Duodenal mucosa (tissue), 2 donors: Measurements from ENCODE around the gene CYP3A5.
"Not testable (repeated sequence)": the region's sequence is repeated elsewhere in the genome, so short reads cannot be mapped to it uniquely, and the experiment has no call there.

Source experiments
- H3K27ac ChIP-seq: one replicate; pipeline ENCODE4 v1.7.0; 2013; ENCODE audit warnings: low read depth, low read length
- H3K27me3 ChIP-seq, 2 donors: one replicate each; pipeline ENCODE4 v1.7.0; 2013; ENCODE audit warnings: low read length in 2 of 2, control low read depth in 1 of 2; ENCODE audit not compliant: insufficient read depth in 2 of 2, control insufficient read depth in 1 of 2
- H3K36me3 ChIP-seq, 2 donors: one replicate each; pipeline ENCODE4 v1.7.0; 2013; ENCODE audit warnings: low read length in 2 of 2, control low read depth in 1 of 2; ENCODE audit not compliant: insufficient read depth in 2 of 2, control insufficient read depth in 1 of 2
- H3K4me1 ChIP-seq, 2 donors: one replicate each; pipeline ENCODE4 v1.7.0; 2013; ENCODE audit warnings: low read length in 2 of 2, control low read depth in 1 of 2; ENCODE audit not compliant: insufficient read depth in 2 of 2, control insufficient read depth in 1 of 2
- H3K4me3 ChIP-seq, 2 donors: one replicate each; pipeline ENCODE4 v1.7.0; 2013; ENCODE audit warnings: low read length in 2 of 2, low read depth in 1 of 2
- H3K9ac ChIP-seq, 2 donors: one replicate each; pipeline ENCODE4 v1.7.0; 2013; ENCODE audit warnings: low read length in 2 of 2, low read depth in 1 of 2
- H3K9me3 ChIP-seq, 2 donors: one replicate each; pipeline ENCODE4 v1.7.0; 2013; ENCODE audit warnings: low read length in 2 of 2, control low read depth in 1 of 2; ENCODE audit not compliant: control insufficient read depth in 1 of 2

The CYP3A5 gene

DNA sequence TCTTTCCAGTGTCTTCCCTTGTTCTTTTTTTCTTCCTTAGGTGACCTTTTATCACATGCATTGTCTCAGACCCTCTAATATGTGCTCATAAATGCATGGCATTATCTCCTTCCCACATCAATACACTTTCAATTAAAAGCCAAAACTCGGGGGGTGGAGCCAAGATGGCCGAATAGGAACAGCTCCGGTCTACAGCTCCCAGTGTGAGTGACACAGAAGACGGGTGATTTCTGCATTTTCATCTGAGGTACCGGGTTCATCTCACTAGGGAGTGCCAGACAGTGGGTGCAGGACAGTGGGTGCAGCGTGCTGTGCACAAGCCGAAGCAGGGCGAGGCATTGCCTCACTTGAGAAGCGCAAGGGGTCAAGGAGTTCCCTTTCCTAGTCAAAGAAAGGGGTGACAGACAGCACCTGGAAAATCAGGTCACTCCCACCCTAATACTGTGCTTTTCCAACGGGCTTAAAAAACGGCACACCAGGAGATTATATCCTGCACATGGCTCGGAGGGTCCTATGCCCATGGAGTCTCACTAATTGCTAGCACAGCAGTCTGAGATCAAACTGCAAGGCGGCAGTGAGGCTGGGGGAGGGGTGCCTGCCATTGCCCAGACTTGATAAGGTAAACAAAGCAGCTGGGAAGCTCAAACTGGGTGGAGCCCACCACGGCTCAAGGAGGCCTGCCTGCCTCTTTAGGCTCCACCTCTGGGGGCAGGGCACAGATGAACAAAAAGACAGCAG, 6.2 kb upstream of the CYP3A5 start:
- not testable (repeated sequence) for H3K9ac ChIP-seq, H3K4me3 ChIP-seq, H3K9me3 ChIP-seq, H3K27me3 ChIP-seq, H3K36me3 ChIP-seq, H3K4me1 ChIP-seq, H3K27ac ChIP-seq

DNA sequence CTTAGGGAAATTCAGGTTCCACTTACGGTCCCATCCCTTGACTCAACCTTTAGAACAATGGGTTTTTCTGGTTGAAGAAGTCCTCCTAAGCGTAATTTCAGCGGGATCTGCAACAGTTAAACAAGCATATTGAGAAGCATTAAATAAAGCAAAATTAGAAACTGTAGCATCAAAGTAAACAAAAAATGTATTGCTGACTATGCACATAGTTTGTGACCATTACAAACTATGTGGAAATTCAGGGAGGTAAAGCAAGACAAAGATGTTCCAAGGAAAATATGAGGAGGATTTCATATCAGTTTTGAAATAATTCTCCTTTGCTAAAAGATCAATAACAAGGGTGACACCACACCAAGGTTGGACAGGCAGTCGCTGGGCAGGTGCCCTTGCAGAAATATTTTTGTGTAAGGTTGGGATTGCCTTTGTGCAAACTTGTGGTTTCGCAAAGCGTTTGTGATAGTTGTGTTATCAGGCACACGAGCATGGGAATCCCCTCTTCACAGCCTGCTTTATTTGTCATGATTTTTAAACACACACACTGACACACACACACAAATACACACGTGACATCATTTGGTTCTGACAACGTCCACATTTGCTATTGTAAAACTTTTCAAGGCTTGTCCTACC, 5.4 kb upstream of the CYP3A5 start:
- peaks cover 0 to 3% of the 10 kb centered on the region in 2 donors for H3K4me1 ChIP-seq
- no peaks in the 10 kb centered on the region for H3K9me3 ChIP-seq
- no peak overlapping the region for H3K4me3 ChIP-seq
- no peaks in the 10 kb centered on the region for H3K27me3 ChIP-seq
- no peak overlapping the region for H3K9ac ChIP-seq
- H3K27ac ChIP-seq: no peak overlapping the region
- H3K36me3 ChIP-seq: no peaks in the 10 kb centered on the region

DNA sequence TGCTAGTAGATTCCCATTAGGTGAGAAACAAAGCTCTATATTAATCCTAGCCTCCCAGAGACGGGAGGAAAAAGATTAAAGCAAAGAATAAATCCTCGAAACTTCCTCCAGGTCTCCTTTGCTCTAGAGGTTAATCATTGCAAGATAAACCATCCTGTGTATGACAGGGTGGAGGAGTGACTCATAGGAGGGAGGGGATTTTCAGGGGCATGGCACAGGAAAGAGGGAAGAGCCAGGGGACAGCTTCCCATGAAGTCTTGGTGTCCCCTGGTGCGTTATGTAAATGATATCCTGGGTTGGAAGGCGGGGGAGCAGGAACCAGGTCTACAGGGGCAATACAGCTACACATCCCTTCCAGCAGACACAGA, 780 bp downstream of the CYP3A5 start:
- Histone ChIP-seq H3K27me3 (no peaks in the 10 kb centered on the region), H3K36me3 (peaks cover 26 to 27% of the 10 kb centered on the region in 2 donors), H3K9ac (peak overlapping the region; percentile 54 to 74), H3K9me3 (no peaks in the 10 kb centered on the region), H3K27ac (peak overlapping the region; percentile 51), H3K4me1 (peaks cover 7 to 15% of the 10 kb centered on the region in 2 donors), H3K4me3 (peak overlapping the region; percentile 60 to 70)

DNA sequence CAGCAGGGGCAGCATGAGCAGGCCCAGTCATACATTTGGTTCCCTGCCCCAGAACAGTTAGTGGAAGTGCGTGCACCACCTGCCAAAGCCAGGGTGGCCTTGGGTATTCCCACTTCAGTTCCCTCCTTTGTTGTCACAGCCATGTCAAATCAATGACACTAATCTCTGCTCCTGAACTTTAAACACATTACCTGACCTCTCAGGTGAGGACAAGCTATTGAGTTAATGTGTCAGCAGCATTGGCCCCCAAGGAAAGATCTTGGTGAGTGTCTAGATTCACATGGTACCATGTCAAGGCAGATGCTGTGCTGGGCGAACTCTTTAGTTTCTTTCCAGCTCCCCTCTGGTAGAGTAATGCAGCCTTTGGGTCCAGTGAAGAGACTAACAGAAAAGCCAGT, 2.1 kb downstream of the CYP3A5 start:
- Histone ChIP-seq H3K9me3 (no peaks in the 10 kb centered on the region), H3K27me3 (no peaks in the 10 kb centered on the region), H3K4me1 (peaks cover 14 to 20% of the 10 kb centered on the region in 2 donors), H3K27ac (peak overlapping the region; percentile 35), H3K4me3 (peak overlapping the region; percentile 60 to 70), H3K36me3 (peaks cover 26 to 41% of the 10 kb centered on the region in 2 donors), H3K9ac (peak overlapping the region; percentile 54 to 74)

DNA sequence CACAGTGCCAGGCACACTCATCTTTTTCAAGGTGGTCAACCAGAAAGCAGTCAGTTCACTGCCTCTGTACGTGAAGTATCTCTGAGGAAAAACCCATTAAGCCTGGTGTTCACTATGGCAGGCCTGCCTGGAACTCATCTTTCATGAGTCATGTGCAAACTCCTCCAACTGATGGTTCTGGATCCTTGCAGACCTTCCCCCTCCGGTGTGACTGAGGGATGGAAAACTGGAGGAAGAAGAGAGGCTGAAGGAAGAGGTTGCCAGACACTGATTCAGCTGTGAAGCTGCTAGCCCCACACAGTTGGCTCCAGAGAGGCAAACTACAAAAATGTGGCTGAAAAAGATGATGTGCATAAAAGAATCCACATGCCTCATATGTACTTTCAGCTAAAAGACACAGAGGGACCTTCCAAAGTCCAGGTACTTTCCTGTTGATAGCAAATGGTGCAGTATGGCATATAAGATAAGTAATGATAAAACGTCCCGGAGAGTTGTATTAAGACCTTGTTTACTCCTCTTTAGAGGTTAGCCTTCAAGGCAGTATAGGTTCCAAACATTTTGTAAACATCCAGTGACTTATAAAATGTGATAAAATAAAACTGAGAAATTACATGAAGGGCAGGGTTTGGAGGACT, 2.7 kb downstream of the CYP3A5 start:
- H3K27me3 ChIP-seq: no peaks in the 10 kb centered on the region
- peak overlapping the region; percentile 35 for H3K27ac ChIP-seq
- H3K9me3 ChIP-seq: no peaks in the 10 kb centered on the region
- H3K9ac ChIP-seq: peak overlapping the region in 1 of 2 donors; percentile 74
- H3K36me3 ChIP-seq: peaks cover 26 to 46% of the 10 kb centered on the region in 2 donors
- peak overlapping the region; percentile 60 to 70 for H3K4me3 ChIP-seq
- peaks cover 17 to 22% of the 10 kb centered on the region in 2 donors for H3K4me1 ChIP-seq

DNA sequence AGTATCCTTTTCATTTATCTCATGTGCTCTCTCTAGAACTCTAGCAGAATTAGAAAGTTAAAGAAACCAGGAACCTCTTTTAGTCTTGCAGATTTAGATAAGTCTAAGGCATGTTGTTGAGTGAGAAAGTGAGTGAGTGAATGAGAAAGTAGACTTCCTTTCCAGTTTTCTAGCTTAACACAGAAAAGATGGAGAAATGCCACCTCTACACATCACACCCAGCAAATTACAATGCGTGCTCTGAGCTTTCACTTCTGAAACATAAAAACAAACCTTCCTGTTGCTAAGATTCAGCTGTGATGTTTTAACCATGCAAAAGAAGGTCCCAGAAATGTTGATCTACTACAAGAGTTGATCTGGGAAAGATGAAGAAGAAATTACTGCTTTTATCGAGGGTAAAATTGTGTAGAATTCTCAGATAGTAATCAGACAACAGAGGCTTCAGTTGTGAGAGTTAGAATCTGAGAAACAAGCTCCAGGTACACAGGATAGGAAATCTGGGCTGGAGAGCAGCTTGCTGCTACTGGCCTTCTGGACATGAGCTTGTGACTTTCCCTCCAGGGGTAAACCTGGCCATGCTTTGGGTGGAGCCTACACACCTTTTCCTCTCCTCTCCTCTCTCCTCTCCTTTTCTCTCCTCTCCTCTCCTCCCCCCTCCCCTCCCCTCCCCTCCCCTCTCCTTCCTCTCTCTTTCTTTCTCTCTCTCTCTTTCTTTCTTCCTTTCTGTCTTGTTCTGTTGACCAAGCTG, 4.6 kb downstream of the CYP3A5 start:
- peak overlapping the region; percentile 3 to 60 for H3K4me3 ChIP-seq
- H3K9me3 ChIP-seq: no peaks in the 10 kb centered on the region
- H3K27ac ChIP-seq: no peak overlapping the region
- peaks cover 17 to 18% of the 10 kb centered on the region in 2 donors for H3K4me1 ChIP-seq
- H3K9ac ChIP-seq: no peak overlapping the region
- H3K36me3 ChIP-seq: peaks cover 34 to 58% of the 10 kb centered on the region in 2 donors
- H3K27me3 ChIP-seq: no peaks in the 10 kb centered on the region

DNA sequence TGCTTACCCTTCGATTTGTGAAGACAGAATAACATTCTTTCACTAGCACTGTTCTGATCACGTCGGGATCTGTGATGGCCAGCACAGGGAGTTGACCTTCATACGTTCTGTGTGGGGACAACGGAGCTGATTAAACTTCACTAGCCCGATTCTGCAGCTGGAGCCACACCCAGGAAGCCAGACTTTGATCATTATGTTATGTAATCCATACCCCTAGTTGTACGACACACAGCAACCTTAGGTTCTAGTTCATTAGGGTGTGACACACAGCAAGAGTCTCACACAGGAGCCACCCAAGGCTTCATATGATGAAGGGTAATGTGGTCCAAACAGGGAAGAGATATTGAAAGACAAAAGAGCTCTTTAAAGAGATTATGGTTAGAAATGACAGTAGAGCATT, 7.2 kb downstream of the CYP3A5 start:
- Histone ChIP-seq H3K27me3 (no peaks in the 10 kb centered on the region), H3K4me1 (peaks cover 17% of the 10 kb centered on the region in 2 donors), H3K27ac (no peak overlapping the region), H3K36me3 (peaks cover 28 to 81% of the 10 kb centered on the region in 2 donors), H3K9ac (no peak overlapping the region), H3K4me3 (no peak overlapping the region), H3K9me3 (no peaks in the 10 kb centered on the region)

DNA sequence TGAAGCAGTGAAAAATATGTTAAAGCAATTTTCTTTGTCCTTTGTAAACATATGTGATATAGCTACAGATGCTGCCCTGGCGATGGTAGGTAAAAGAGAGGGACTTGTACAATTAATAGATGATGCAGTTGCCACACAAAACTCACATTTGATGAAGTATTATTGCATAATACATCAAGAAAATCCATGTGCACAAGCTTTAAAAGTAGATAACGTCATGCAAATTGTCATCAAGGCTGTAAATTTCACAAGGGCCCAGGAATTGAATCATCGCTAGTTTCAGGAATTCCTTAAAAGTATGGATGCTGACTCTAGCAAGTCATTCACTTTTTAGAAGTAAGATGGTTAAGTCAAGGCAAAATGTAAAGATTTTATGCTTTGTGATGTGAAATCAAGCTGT, 10.0 kb downstream of the CYP3A5 start:
- no peak overlapping the region for H3K4me3 ChIP-seq
- H3K27ac ChIP-seq: no peak overlapping the region
- no peak overlapping the region for H3K9ac ChIP-seq
- peaks cover 10 to 11% of the 10 kb centered on the region in 2 donors for H3K4me1 ChIP-seq
- no peaks in the 10 kb centered on the region for H3K27me3 ChIP-seq
- H3K9me3 ChIP-seq: no peaks in the 10 kb centered on the region
- peaks cover 34 to 86% of the 10 kb centered on the region in 2 donors for H3K36me3 ChIP-seq

DNA sequence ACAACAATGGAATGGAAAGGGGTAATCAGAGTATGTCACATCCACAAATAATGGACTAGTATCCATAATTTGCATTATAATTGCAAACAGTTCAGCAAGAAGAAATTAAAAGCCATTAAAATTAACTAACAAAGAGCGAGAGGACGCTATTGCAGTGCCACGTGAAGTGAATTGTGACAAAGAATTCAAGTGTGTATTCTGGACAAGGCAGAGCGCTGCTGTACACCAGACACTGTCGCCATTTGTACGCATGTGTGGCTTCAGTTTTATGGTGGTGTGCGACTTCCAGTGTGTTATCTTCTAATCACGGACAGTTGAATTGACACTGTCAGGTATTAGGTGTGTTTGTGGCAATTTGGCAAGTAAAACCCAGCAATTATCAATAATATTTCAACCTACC, 11.3 kb downstream of the CYP3A5 start:
- Histone ChIP-seq H3K9me3 (no peaks in the 10 kb centered on the region), H3K27me3 (no peaks in the 10 kb centered on the region), H3K4me3 (no peak overlapping the region), H3K9ac (no peak overlapping the region), H3K36me3 (peaks cover 39 to 86% of the 10 kb centered on the region in 2 donors), H3K27ac (no peak overlapping the region), H3K4me1 (peaks cover 5 to 8% of the 10 kb centered on the region in 2 donors)

DNA sequence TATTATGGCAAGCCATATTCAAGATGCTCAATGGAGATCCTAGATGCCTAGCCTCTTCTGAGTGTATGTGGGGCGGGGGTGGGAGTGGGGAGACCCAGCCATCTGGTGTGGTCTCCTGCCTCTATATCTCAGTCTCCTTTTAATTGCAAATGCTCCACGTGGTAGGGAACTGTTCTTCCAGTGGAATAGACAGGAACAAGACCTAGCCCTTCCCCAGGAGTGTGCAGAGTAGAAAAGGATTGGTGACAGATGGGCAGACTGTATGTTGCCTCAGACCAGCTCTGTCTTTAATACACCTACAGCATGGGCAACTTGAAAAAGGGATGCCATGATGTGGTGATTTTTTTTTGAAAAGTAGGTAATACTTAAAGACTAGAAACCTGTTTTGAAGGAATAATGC, 12.6 kb downstream of the CYP3A5 start:
- H3K27ac ChIP-seq: no peak overlapping the region
- H3K9me3 ChIP-seq: no peaks in the 10 kb centered on the region
- H3K4me1 ChIP-seq: no peaks in the 10 kb centered on the region
- H3K27me3 ChIP-seq: no peaks in the 10 kb centered on the region
- H3K4me3 ChIP-seq: no peak overlapping the region
- H3K9ac ChIP-seq: no peak overlapping the region
- peaks cover 52 to 86% of the 10 kb centered on the region in 2 donors for H3K36me3 ChIP-seq
